OCI-LY3 (cell line): ENCODE data around the gene POLRMT.

Experiments used
- CTCF ChIP-seq: fragments of 200-600, 300-600 bp; sonication (generic); IDR thresholded peaks from 2 replicates; pipeline ENCODE4 v1.5.1; 2014; ENCODE audit warnings: antibody characterized with exemption, low read length, low read depth
- EZH2phosphoT487 ChIP-seq: fragments of 200-600 bp; shearing (Covaris generic); IDR thresholded peaks from 2 replicates; pipeline ENCODE4 v1.6.1; 2018; ENCODE audit warnings: antibody characterized with exemption, mixed run types, low read depth

- TF ChIP-seq CTCF (no peak), EZH2phosphoT487 (no peak)
These were observed 35.7 kb downstream of the POLRMT start for GRCh38 chr19:597406-598315.
